AG20443 (cell line): ENCODE results near the gene PPP1CA.
A peak's percentile ranks its signal among the peaks of the same experiment; 100 is the strongest.

ENCODE experiments used
- DNase-seq: peaks from one replicate; pipeline ENCODE4 v3.0.0; 2012; ENCODE audit warnings: low spot score, mixed read lengths

The PPP1CA gene

DNA sequence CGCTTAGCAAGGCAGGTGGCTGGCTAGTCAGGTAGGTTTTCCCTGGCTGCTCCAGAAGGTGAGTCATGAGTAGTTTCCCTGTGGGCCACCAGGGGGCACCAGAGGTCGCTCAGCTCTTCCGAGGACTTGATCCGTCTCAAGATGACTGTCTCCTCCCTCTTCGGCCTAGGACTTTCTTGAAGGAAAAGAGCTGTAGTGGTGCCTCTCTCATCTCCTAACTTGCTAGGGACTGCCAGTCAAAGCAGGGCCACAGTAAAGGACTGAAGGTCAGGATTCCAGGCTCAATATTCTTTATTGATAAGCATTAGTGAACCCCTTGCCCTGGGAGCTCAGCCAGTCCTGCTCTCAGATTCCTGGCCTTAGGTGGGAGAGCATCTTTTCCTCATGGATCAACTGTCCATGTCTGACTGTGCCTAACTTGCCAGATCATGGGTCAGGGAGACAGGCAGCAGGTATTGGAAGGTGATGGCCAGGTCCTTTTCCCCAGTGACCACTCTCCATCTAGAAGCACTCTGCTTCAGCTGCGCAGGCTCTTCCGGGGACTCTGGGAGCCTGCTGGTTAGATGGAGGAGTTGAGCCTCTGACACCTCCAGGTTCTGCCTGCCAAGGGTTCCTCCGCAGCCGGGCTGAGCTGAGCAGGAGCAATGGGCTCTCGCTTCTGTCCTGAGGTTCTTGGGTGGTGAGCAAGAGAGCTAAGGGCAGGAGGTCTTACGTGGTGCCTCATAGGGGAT is 50.2 kb downstream of the PPP1CA start:
- DNase-seq = peak; percentile 86

DNA sequence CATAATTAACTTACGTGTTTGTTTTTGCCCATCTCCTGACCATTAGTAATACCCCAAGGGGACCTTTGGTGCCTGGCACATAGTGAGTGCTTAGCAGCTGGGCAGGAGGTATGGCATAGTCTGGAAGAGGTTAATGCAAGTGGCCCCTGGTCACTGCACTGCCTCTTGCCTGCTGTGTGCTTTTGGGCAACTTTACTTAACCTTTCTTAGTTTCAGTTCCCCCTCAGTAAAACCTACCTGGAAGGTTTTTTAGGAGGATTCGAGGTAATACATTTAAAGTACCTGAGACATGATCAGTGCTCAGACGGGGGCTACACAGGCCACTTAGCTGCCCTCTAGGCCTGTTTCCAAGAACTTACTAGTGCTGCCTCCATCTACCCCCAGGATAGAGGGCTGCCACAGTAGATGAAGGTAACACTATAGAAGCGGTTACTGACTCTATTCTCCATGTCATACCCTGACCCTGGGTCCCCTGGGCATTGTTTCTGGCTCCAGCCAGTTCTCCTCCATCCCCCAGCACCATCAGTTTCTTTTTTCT is 51.7 kb downstream of the PPP1CA start:
- no peak for DNase-seq

DNA sequence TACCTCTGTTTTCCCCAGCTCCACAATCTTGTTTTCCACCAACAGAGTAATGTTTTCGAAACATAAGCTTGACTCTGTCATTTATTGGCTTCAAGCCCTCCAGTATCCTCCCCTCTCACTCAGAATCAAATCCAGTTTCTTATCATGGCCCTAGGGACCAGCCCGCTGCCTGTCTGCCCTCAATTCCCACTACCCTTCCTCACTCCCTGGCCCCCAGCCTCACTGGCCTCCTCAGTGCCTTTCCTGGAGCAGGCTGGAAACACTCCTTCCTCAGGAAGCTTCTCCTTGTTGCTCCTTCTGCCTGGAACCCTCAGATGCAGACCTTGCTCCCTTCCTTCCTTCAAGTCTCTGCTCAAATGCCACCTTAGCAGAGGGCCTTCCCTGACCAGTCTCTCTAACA is 52.2 kb downstream of the PPP1CA start:
- DNase-seq = peak; percentile 4

DNA sequence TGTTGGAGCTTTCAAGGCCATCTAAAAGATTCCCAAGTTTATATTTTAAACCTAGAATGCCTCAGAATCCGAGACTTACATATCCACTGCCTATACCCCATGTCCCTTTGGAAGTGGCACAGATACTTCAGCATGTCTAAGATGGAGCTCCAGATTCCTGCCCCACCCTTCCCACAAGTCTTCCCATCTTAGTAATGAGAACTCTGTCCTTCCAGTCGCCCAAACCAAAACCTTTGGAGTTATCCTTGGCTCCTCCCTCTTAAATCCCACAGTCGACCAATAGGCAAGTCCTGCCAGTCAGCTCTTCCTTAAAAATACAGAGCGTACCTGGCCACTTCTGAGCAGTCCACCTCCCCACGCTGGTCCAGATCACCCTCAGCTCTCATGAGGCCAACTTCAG is 52.6 kb downstream of the PPP1CA start:
- DNase-seq = peak; percentile 10
